Neutrophil (primary cell): ENCODE results near the gene TENM3.

Experiments used
- H3K27ac ChIP-seq: fragments of 200-600 bp; sonication (generic); 2 replicates; pipeline ENCODE4 v1.5.1; 2016; ENCODE audit warnings: mild to moderate bottlenecking, moderate library complexity
- H3K27me3 ChIP-seq: fragments of 200-600 bp; sonication (generic); 2 replicates; pipeline ENCODE4 v1.6.0; 2016; ENCODE audit warnings: mild to moderate bottlenecking
- H3K36me3 ChIP-seq: fragments of 200-600 bp; sonication (generic); 2 replicates; pipeline ENCODE4 v1.5.1; 2017
- H3K4me1 ChIP-seq, 2 experiments: fragments of 200-600 bp in 1 of 2; sonication (generic) in 1 of 2; 1 replicate in 1 of 2; 2 replicates in 1 of 2; pipeline versions ENCODE4 v1.5.1 to v1.6.1; 2013 to 2016; ENCODE audit warnings: low read depth in 1 of 2, low read length in 1 of 2, mild to moderate bottlenecking in 1 of 2, moderate library complexity in 1 of 2; ENCODE audit not compliant: control insufficient read depth in 1 of 2, insufficient read depth in 1 of 2
- H3K4me3 ChIP-seq, 2 experiments: fragments of 200-600 bp in 1 of 2; sonication (generic) in 1 of 2; 1 replicate in 1 of 2; 2 replicates in 1 of 2; pipeline ENCODE4 v1.5.1; 2013 to 2016; ENCODE audit warnings: low read depth in 1 of 2, low read length in 1 of 2, mild to moderate bottlenecking in 1 of 2, moderate library complexity in 1 of 2
- H3K9me3 ChIP-seq: fragments of 200-600 bp; sonication (generic); 2 replicates; pipeline ENCODE4 v1.5.1; 2016
- CTCF ChIP-seq: fragments of 200-600 bp; sonication (generic); IDR thresholded peaks from 2 replicates; pipeline ENCODE4 v1.5.1; 2016; ENCODE audit warnings: antibody characterized with exemption

Gene TENM3

GRCh38 chr4:182749667-182750167 is 506.5 kb downstream of the TENM3 start:
- Histone ChIP-seq H3K9me3 (no peaks in the 10 kb centered on the region), H3K4me1 (no peaks in the 10 kb centered on the region), H3K27me3 (no peaks in the 10 kb centered on the region), H3K27ac (no peak overlapping the region), H3K4me3 (no peak overlapping the region), H3K36me3 (no peaks in the 10 kb centered on the region)
- no peak for TF ChIP-seq CTCF

- no peak overlapping the region for H3K27ac ChIP-seq
Observed at GRCh38 chr4:182752158-182752910, 509.1 kb downstream of the TENM3 start.

GRCh38 chr4:182754895-182755294 is 511.7 kb downstream of the TENM3 start:
- Histone ChIP-seq H3K36me3 (no peaks in the 10 kb centered on the region), H3K27ac (no peak overlapping the region), H3K4me1 (no peaks in the 10 kb centered on the region), H3K27me3 (no peaks in the 10 kb centered on the region), H3K9me3 (no peaks in the 10 kb centered on the region), H3K4me3 (no peak overlapping the region)
- TF ChIP-seq CTCF = no peak

More at GRCh38 chr4:182752158-182752910, 509.1 kb downstream of the TENM3 start:
- H3K4me1 ChIP-seq = no peaks in the 10 kb centered on the region
- no peaks in the 10 kb centered on the region for H3K9me3 ChIP-seq
- TF ChIP-seq CTCF = no peak
- no peaks in the 10 kb centered on the region for H3K27me3 ChIP-seq
- no peak overlapping the region for H3K4me3 ChIP-seq
- H3K36me3 ChIP-seq = no peaks in the 10 kb centered on the region

- H3K27me3 ChIP-seq = no peaks in the 10 kb centered on the region
- H3K27ac ChIP-seq = no peak overlapping the region
- H3K4me3 ChIP-seq = no peak overlapping the region
- no peaks in the 10 kb centered on the region for H3K4me1 ChIP-seq
- no peaks in the 10 kb centered on the region for H3K36me3 ChIP-seq
- no peak for TF ChIP-seq CTCF
- H3K9me3 ChIP-seq = no peaks in the 10 kb centered on the region
Observed at GRCh38 chr4:182756161-182756690, 513.0 kb downstream of the TENM3 start.

GRCh38 chr4:182758273-182758672 is 515.1 kb downstream of the TENM3 start:
- Histone ChIP-seq H3K4me3 (no peak overlapping the region), H3K9me3 (no peaks in the 10 kb centered on the region), H3K36me3 (no peaks in the 10 kb centered on the region), H3K4me1 (no peaks in the 10 kb centered on the region), H3K27me3 (no peaks in the 10 kb centered on the region), H3K27ac (no peak overlapping the region)
- TF ChIP-seq CTCF = no peak
